WTC11 (cell line): ENCODE data around the gene SRRT. TPM values are rescaled to one million over a fixed set of nuclear protein-coding genes. Genes with fewer than 3 reads are reported as not detected.

Source experiments
- ATAC-seq: fragments of 200-7000 bp; cut with Tn5 transposase; 2 replicates; pipeline ENCODE4 v1.10.0; 2021; ENCODE audit warnings: mild to moderate bottlenecking, moderate library complexity
- CTCF ChIA-PET: fragments of 300-600 bp; sonication (Branson Sonifier 250); formaldehyde crosslinking; loops from one replicate; lab custom pipeline; 2021; ENCODE audit warnings: antibody characterized with exemption; lab: Charles Lee
- POLR2A ChIA-PET: fragments of 350-600 bp; sonication (Branson Sonifier 250); formaldehyde crosslinking; loops from one replicate; lab custom pipeline; 2021; ENCODE audit warnings: antibody characterized with exemption; lab: Charles Lee
- DNase-seq: peaks from one replicate; pipeline ENCODE4 v3.0.0; 2021; ENCODE audit warnings: low spot score
- H3K27ac Mint-ChIP-seq: 2 replicates; pipeline ENCODE4 v1.8.0; 2021; ENCODE audit warnings: mixed read lengths
- H3K27me3 Mint-ChIP-seq: 2 replicates; pipeline ENCODE4 v1.8.0; 2021; ENCODE audit warnings: low read depth, mild to moderate bottlenecking, moderate library complexity, mixed read lengths
- H3K36me3 Mint-ChIP-seq: 2 replicates; pipeline ENCODE4 v1.8.0; 2021; ENCODE audit warnings: mixed read lengths
- H3K4me1 Mint-ChIP-seq: 2 replicates; pipeline ENCODE4 v1.8.0; 2022; ENCODE audit warnings: mixed read lengths
- H3K4me3 Mint-ChIP-seq: 2 replicates; pipeline ENCODE4 v1.8.0; 2021; ENCODE audit warnings: mild to moderate bottlenecking, moderate library complexity, mixed read lengths
- H3K9me3 Mint-ChIP-seq: 2 replicates; pipeline ENCODE4 v1.8.0; 2021; ENCODE audit warnings: mixed read lengths
- E2F4 ChIP-seq: sonication (generic); formaldehyde crosslinking; IDR thresholded peaks from 2 replicates; pipeline ENCODE4 v1.8.1; 2022; ENCODE audit warnings: low read depth, mild to moderate bottlenecking, moderate library complexity, missing genetic modification reagents, borderline replicate concordance
- ESRRA ChIP-seq: sonication (generic); formaldehyde crosslinking; IDR thresholded peaks from 2 replicates; pipeline ENCODE4 v1.8.1; 2022; ENCODE audit warnings: mild to moderate bottlenecking, missing genetic modification reagents, borderline replicate concordance
- FOXJ3 ChIP-seq: sonication (generic); formaldehyde crosslinking; IDR thresholded peaks from 2 replicates; pipeline ENCODE4 v1.9.0; 2021; ENCODE audit warnings: missing genetic modification reagents, mild to moderate bottlenecking, borderline replicate concordance
- NFE2L1 ChIP-seq: sonication (generic); formaldehyde crosslinking; IDR thresholded peaks from 2 replicates; pipeline ENCODE4 v1.8.1; 2023; ENCODE audit warnings: missing genetic modification reagents
- SOX15 ChIP-seq: fragments of 250-450 bp; sonication (Bioruptor Pico); IDR thresholded peaks from 2 replicates; pipeline ENCODE4 v1.9.0; 2021; ENCODE audit warnings: mild to moderate bottlenecking
- SP1 ChIP-seq: sonication (generic); formaldehyde crosslinking; conservative IDR thresholded peaks from 2 replicates; pipeline ENCODE4 v1.8.1; 2022; ENCODE audit warnings: missing genetic modification reagents
- STAT6 ChIP-seq: sonication (generic); formaldehyde crosslinking; conservative IDR thresholded peaks from 2 replicates; pipeline ENCODE4 v1.8.1; 2023; ENCODE audit warnings: mild to moderate bottlenecking, low read depth, missing genetic modification reagents, moderate library complexity
- ZMAT4 ChIP-seq: fragments of 250-450 bp; sonication (Bioruptor Pico); IDR thresholded peaks from 2 replicates; pipeline ENCODE4 v1.9.0; 2021; ENCODE audit warnings: mild to moderate bottlenecking
- ZNF121 ChIP-seq: sonication (generic); formaldehyde crosslinking; IDR thresholded peaks from 2 replicates; pipeline ENCODE4 v1.8.0; 2023; ENCODE audit warnings: missing genetic modification reagents
- ZNF138 ChIP-seq: sonication (generic); formaldehyde crosslinking; conservative IDR thresholded peaks from 2 replicates; pipeline ENCODE4 v1.8.1; 2022; ENCODE audit warnings: mild to moderate bottlenecking, moderate library complexity, missing genetic modification reagents
- ZNF281 ChIP-seq: sonication (generic); formaldehyde crosslinking; IDR thresholded peaks from 2 replicates; pipeline ENCODE4 v1.8.0; 2023; ENCODE audit warnings: mild to moderate bottlenecking, missing genetic modification reagents
- total RNA-seq: library from RNA; stranded (reverse); gene quantifications from 3 replicates; pipeline ENCODE4 v1.2.3, GENCODE V29; 2021

The SRRT gene
- total RNA-seq, 1 experiment from 2014 or later, result 238 TPM

- TF ChIP-seq ZNF121 (CRISPR knock-in tag), result peak; percentile 99
- no peak for TF ChIP-seq FOXJ3 (CRISPR knock-in tag)
- no peak for TF ChIP-seq SOX15
- TF ChIP-seq ZMAT4 (CRISPR knock-in tag), result no peak
- Mint-ChIP-seq H3K4me1 (peaks cover 19% of the 10 kb centered on the region), H3K9me3 (no peaks in the 10 kb centered on the region), H3K4me3 (peak overlapping the region; percentile 98), H3K27me3 (no peaks in the 10 kb centered on the region), H3K36me3 (peaks cover 78% of the 10 kb centered on the region), H3K27ac (peak overlapping the region; percentile 99)
- ChIA-PET POLR2A (interaction anchor here (1.6 to 3.1 kb wide), 2 partner anchors 15 to 69 kb away, joined by 4 to 71 read pairs; partner anchors contain the start of gene UFSP1), CTCF (interaction anchor here (2.2 kb wide), 1 partner anchor 73 kb away, joined by 14 read pairs; no protein-coding TSS in a partner anchor)
- no peak for DNase-seq
- ATAC-seq, result no peak
These were observed 1.2 kb upstream of the SRRT start for GRCh38 chr7:100873599-100874299.

GRCh38 chr7:100874300-100874576 lies 665 bp upstream of the SRRT start:
- DNase-seq, result no peak
- ChIA-PET POLR2A (interaction anchor here (1.6 to 3.1 kb wide), 2 partner anchors 14 to 69 kb away, joined by 4 to 71 read pairs; partner anchors contain the start of gene UFSP1), CTCF (interaction anchor here (1.2 to 2.2 kb wide), 2 partner anchors 74 to 169 kb away, joined by 9 to 14 read pairs; partner anchors contain the start of gene POP7)
- peaks cover 19% of the 10 kb centered on the region for H3K4me1 Mint-ChIP-seq
- no peaks in the 10 kb centered on the region for H3K27me3 Mint-ChIP-seq
- ATAC-seq, result peak; percentile 4
- peaks cover 80% of the 10 kb centered on the region for H3K36me3 Mint-ChIP-seq
- peak overlapping the region; percentile 98 for H3K4me3 Mint-ChIP-seq
- H3K27ac Mint-ChIP-seq, result peak overlapping the region; percentile 99
- TF ChIP-seq SP1 (no peak), NFE2L1 (CRISPR knock-in tag) (no peak), ESRRA (CRISPR knock-in tag) (no peak), STAT6 (CRISPR knock-in tag) (no peak), ZNF138 (CRISPR knock-in tag) (no peak)
- TF ChIP-seq, all 79 proteins: peak for 0
- H3K9me3 Mint-ChIP-seq, result no peaks in the 10 kb centered on the region

GRCh38 chr7:100875356-100875751 lies 451 bp downstream of the SRRT start:
- peak overlapping the region; percentile 98 for H3K4me3 Mint-ChIP-seq
- peak; percentile 8; the same call in 1 of the 2 replicates for TF ChIP-seq ZNF281 (CRISPR knock-in tag)
- no peak for TF ChIP-seq E2F4 (CRISPR knock-in tag)
- H3K9me3 Mint-ChIP-seq, result no peaks in the 10 kb centered on the region
- DNase-seq (no peak), ATAC-seq (no peak)
- H3K4me1 Mint-ChIP-seq, result peaks cover 19% of the 10 kb centered on the region
- ChIA-PET POLR2A (interaction anchor here (0.8 to 3.1 kb wide), 12 partner anchors 8 to 170 kb away, joined by 3 to 71 read pairs (median 4); partner anchors contain the start of genes EPHB4, POP7, TRIP6 and UFSP1), CTCF (interaction anchor here (0.6 to 2.2 kb wide), 20 partner anchors 12 to 317 kb away, joined by 3 to 14 read pairs (median 4); partner anchors contain the start of genes EPHB4, POP7, SLC12A9 and UFSP1)
- H3K27me3 Mint-ChIP-seq, result no peaks in the 10 kb centered on the region
- peaks cover 82% of the 10 kb centered on the region for H3K36me3 Mint-ChIP-seq
- peak overlapping the region; percentile 99; the same call in 1 of the 2 replicates for H3K27ac Mint-ChIP-seq
